GM08714 (cell line): ENCODE data around the gene SELPLG.

Experiments
- H3K4me3 ChIP-seq: fragments of 200-500 bp; sonication (Bioruptor generic); 2 replicates; pipeline ENCODE4 v1.5.1; 2014; ENCODE audit warnings: mild to moderate bottlenecking, low read length, inconsistent platforms
- ZNF274 ChIP-seq: IDR thresholded peaks from 2 replicates; pipeline ENCODE4 v1.6.1; 2012; ENCODE audit warnings: mild to moderate bottlenecking, low read depth, low read length

The SELPLG gene

DNA sequence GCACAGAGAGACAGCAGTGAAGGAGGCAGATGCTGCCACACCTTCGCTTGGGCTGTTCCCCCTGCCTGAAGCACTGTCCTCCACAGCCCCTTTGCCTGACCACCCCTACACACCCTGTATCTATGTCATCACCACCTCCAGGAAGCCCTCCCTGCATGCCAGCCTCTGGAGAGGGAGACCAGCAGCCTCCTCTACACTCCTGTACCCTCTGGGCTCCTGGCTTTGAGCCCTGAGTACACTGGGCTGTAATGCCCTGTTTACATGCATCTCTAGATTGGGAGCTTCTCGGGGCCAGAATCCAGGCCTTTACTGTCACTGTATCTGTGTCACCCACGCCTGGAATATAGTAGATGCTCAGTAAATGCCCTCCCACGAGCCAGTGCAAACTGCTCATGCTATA is 30.0 kb downstream of the SELPLG start:
- no peak for TF ChIP-seq ZNF274
- H3K4me3 ChIP-seq: no peak overlapping the region

DNA sequence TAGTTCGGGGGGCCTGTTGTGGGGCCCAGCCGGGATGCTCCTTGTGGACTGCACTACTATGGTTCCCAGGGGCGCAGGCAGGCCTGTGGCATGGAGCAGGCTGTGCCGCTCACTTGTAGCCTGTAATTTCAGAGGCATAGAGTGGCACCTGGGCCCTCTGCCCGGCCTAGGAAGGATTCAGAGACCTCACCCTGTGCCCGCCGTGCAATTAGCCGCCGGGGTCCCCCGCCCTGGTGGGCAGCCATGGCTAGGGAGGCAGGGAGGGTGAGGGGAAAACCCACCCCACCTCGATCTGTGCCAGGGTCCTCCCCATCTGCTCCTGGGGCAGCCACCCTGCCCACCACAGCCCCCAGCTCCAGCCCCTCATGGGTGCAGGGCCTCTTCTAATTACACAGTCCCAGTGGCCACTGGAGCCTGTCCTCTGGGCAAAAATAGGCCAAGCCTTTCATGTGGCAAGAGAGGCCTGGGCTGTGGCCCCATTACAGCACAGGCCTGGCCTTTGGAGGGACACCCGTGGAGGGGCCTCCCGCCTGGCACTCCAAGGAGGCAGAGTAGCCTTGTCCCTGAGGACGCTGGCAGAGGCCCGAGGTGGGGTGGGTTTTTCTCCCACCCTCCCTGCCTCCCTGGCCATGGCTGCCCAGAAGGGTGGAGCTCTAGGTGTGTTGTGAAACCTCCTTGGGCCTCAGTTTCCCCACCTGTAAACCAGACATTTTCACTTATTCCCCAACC is 30.6 kb downstream of the SELPLG start:
- no peak overlapping the region for H3K4me3 ChIP-seq
- TF ChIP-seq ZNF274: no peak

DNA sequence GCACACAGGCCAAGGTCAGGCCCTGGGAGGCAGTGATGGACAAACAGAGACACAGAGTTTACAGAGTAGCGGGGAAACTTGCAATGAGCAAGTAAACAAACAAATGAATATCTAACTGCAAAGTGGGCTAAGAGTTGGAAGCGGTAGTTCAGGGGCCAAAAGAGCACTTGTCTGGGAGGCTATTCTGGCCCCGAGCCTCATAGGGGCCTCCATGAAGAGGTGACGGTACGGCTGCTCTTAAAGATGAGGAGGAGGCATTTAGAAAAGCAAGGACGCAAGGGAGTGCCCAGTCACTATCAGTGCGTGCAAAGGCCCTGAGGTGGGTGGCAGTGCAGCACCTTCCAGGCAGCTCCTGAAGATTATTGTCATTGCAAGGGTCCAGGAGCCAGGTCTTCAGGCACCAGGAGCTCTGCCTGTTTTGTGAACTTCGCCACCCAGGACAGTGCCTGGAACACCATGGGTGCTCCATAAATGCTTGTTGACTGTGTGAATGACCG is 31.4 kb downstream of the SELPLG start:
- no peak overlapping the region for H3K4me3 ChIP-seq
- TF ChIP-seq ZNF274: no peak

DNA sequence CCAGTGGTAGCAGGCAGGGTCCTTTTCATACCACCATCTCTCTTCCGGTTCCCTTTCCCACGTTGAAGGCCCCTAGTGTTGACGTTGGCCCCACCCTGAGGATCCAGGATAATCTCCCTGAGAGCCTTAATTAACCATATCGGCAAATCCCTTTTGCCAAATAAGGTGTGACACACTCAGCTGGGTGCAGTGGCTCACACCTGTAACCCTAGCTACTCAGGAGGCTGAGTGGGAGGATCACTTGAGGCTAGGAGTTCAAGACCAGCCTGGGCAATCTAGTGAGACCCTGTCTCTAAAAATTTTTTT is 33.0 kb downstream of the SELPLG start:
- TF ChIP-seq ZNF274: no peak
- no peak overlapping the region for H3K4me3 ChIP-seq

DNA sequence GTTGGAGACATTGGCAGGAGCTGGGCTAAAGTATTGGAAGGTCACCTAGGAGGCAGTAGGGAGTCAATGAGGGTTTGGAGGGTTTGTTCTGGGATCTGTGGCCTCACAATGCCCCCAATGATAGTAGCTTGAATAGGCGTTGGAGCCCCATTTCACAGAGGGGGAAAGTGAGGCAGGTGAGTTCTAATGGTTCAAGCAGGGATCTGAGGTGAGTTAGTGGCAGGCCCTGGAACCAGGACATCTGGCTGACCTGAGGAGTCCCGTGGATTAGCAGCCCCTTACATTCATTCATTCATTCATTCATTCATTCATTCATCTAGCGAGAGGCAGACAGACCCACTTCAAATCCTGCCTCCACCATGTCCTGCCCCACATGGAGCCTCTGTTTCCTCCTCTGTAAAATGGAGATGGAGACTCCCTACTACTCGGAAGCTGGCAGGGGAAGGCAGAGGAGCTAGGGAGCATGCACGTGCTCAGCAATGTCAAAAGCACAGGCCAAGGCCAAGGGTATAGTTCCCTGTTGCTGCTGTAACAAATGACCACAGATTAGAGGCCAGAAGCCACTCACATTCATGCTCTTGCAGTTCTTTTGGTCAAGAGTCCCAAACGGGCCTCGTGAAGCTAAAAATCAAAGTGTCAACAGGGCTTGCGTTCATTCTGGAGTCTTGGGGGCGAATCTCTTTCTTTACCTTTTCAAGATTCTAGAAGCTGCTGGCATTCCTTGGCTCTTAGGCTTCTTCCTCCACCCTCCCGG is 33.6 kb downstream of the SELPLG start:
- no peak overlapping the region for H3K4me3 ChIP-seq
- TF ChIP-seq ZNF274: no peak

DNA sequence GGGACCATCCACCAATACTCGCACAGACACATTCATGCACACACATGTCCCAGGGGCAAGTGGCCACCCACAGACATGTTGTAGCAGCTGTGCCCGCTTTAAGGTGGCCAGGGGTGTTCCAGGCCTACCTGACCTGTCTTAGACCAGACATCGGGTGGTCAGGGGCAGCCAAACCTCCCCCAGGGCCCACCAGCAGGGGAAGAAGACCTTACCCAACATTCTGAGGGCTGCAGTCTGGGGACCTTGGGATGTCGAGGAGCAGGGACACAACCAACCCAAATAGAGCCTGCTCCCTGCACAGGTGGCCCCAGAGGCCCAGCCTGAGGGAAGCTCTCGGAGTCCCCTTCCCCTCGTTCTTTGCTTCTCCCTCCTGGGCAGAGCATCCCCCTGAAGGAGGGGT is 34.2 kb downstream of the SELPLG start:
- TF ChIP-seq ZNF274: no peak
- H3K4me3 ChIP-seq: no peak overlapping the region

DNA sequence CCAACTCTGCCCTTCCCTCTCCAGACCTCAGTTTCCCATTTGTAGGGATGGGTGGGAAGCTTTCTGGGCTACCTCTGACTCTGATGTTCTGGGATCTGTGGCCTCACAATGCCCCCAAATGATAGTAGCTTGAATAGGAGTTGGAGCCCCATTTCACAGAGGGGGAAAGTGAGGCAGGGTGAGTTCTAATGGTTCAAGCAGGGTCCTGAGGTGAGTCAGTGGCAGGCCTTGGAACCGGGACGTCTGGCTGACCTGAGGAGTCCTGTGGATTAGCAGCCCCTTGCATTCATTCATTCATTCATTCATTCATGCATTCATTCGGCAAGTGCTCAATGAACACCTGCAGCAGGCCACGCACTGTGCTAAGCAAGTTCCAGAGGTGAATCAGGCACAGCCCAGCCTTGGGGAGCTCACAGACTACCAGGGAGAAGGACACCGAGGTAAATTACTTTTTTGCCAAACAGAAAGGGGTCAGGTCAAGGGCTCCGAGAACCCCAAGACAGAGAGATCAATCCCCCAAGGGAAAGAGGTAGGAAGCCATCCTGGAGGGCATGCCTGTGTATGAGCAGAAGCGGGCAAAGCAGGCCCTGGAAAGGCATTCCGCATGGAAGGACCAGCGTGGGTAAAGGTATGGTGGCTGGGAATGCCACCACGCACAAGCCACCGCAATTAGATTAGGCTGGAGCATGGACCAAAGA is 35.0 kb downstream of the SELPLG start:
- TF ChIP-seq ZNF274: no peak
- no peak overlapping the region for H3K4me3 ChIP-seq

DNA sequence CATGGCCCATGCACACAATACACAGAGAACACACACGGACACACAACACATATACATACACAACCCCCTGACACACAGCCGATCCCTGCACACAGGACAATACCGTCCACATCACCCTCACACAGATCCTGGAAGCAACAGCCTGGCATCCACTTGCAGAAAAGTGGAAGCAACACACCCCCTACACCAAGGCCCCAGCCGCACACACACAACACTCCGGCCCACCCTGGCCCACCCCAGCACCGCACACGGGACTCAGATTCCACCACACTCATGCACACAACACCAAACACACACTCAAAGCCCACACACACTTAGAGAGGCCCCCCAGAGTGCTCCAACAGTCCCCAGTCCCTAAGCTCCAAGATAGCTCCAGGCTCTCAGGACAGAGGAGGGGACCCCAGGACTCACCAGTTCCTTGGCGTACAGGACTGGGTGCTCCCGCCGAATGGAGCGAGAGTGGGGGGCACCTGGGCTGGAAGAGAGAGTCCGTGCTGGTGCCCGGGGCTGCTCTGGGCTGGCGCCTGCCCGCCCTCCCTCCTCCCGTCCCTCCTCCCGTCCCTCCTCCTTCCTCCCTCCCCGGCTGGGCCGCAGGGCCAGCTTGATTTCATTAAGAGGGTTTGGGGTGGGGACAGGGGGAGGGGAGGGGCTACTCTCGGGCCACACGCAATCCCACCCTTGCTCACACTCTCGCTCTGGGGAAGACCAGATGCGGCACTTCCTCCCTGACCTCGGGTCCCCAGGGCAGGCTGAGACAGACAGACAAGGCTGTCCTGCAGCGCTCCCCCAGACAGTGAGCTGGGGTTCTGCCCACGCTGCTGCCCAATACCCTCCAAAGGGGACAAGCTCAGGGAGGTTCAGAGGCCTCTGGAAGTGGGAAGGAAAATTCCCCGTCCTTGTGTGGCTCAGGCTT is 35.9 kb downstream of the SELPLG start, which contains the start of gene TMEM119:
Gene TMEM119 (minus strand): TSS at position 526 of the 913 bp plus-strand sequence. CDS start 5,701 bp downstream, outside the sequence.
- H3K4me3 ChIP-seq: no peak within 1 kb of the TSS
- no peak for TF ChIP-seq ZNF274

DNA sequence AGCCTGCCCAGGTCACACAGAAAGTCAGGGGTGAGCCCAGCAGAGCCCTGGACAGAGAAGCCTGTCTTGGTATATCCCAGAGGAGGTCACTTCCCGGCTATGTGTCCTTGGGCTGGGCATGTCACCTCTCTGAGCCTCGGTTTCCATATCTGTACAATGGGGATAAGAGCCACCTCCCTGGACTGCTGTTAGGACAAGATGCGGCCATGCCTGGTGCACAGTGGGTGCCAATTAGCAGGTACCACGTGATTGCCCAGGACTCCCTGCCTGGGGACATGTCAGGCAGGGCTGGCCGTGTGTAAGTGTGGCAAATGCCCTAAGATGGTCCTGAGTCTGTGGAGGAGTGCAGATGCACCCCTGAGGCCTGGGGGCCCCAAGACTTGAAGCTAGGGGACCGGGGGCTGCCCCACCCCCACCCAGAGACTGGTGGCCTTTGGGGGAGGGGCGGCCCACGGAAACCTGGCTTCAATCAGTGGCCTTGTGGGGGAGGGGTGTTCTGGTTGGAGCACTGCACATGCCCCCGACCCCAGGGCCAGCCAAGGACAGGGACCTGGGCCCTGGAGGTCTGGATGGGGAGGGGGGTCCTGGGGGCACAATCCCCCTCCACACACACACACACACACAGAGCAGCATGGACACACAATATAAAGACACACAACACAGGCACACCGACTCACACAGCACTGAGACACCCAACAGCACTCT is 36.7 kb downstream of the SELPLG start:
- TF ChIP-seq ZNF274: no peak
- H3K4me3 ChIP-seq: no peak overlapping the region

DNA sequence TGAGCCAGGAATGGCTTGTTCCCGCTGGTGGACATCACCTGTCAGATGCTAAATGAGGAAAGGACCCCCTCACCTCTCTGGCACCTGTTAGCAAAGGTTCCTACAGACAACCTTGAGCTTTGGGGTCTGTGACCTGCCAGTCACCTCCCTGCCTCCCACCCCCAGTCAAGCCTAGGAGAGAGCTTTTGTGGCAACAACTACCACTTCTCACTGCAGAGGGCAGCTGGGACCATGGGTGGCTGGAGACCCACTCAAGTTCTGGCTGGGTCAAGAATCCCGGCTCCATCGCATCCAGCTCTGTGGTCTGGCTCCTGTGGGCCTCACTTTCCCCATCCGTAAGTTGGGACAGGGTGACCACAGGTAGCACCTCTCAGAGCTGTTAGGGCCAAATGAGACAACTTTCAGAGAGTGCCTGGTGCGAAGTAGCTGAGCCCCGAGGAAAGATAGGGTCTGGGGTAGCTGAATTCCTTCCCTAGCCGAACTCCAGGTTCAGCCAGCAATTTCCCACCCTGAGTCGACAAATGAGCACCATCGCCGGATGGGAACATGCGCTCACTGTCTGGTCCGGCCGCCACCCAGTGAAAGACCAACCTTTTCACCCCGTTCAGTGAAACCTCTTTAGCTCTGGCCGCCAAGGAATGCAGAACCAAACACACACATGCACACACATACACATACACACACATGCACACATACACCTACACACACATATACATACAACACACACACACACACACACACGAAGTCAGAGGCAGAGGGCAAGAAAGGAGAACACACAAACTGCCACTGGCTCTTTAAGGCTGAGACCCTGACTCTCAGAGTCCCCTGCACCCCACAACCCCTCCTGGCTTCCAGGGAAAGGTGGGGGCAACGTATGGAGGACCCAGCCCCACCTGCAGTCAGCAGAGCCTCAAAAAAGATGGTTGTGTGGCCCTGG is 37.7 kb downstream of the SELPLG start:
- no peak overlapping the region for H3K4me3 ChIP-seq
- TF ChIP-seq ZNF274: no peak

DNA sequence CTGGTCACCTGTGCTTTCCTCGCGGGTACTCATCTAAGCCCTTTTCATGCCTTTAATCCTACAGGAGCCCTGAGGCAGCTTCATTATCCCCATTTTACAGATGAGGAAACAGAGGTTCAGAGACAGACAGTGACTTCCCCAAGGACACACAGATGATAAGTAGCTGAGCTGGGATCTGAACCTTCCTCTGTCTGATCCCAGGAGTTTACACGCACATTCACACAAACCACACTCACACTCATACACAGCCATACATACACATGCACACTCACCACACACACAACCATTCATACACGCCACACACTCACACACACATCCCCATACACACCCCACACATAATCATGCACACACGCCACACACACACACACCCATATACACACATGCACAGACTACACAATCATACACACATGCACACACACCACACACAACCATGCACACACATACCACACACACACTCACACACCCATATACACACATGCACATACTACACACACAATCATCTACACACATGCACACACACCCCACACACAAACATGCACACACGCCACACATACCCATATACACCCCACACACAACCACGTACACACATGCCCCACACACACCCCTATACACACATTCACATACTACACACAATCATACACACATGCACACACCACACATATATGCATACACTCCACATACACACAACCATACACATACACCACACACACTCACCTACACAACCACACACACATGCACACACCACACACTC is 38.6 kb downstream of the SELPLG start:
- no peak for TF ChIP-seq ZNF274
- H3K4me3 ChIP-seq: no peak overlapping the region
